Retinal pigment epithelial cell (primary cell): Measurements from ENCODE around the gene PRMT9.

Source experiments
- DNase-seq: peaks from one replicate; pipeline ENCODE4 v3.0.0-alpha.2; 2010; ENCODE audit warnings: low read depth
- H3K4me3 ChIP-seq: 2 replicates; pipeline ENCODE4 v1.5.1; 2011; ENCODE audit warnings: mild to moderate bottlenecking, low read length, control low read depth, moderate library complexity
- TF ChIP-seq, protein P1 (sequence below): conservative IDR thresholded peaks from 2 replicates; pipeline ENCODE4 v1.5.1; 2011; ENCODE audit warnings: low read depth, low read length, control low read depth, inconsistent platforms

The PRMT9 gene

DNA sequence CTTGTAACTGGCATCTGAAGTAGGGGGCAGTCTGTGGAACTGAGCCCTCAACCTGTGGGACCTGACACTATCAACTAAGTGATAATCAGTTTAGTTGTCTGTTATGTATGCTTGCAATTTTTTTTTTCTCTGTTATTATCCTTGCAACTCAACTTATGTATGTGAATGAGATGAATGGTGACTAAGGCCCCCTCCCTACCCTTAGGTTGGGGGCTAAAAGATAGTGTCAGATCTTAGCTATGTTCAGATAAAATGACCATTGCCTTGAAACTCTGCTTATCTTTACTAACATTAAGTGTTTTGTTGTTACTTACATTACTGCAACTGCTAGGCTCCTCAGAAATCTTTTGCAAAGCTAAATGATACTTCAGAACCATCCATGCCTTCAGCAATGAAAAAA is 35.3 kb downstream of the PRMT9 start:
- no peak overlapping the region for H3K4me3 ChIP-seq
- no peak for DNase-seq
- TF ChIP-seq, protein P1, sequence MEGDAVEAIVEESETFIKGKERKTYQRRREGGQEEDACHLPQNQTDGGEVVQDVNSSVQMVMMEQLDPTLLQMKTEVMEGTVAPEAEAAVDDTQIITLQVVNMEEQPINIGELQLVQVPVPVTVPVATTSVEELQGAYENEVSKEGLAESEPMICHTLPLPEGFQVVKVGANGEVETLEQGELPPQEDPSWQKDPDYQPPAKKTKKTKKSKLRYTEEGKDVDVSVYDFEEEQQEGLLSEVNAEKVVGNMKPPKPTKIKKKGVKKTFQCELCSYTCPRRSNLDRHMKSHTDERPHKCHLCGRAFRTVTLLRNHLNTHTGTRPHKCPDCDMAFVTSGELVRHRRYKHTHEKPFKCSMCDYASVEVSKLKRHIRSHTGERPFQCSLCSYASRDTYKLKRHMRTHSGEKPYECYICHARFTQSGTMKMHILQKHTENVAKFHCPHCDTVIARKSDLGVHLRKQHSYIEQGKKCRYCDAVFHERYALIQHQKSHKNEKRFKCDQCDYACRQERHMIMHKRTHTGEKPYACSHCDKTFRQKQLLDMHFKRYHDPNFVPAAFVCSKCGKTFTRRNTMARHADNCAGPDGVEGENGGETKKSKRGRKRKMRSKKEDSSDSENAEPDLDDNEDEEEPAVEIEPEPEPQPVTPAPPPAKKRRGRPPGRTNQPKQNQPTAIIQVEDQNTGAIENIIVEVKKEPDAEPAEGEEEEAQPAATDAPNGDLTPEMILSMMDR, result no peak

DNA sequence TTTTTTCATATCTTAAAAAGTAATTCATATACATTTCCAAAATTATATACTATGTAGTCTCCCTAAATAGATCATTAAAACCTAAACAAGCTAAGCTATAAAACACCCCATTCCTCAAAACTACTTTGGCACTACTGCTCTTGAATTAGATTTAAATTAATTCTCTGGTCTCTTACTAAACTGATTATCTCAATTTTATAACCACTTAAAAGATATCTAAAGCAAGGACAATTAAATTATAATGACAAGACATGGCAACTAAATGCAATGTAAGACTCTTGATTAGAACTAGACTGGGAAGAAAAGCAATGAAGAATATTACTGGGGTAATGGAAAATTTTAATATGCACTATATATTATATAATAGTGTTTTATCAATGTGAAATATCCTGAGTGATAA is 38.9 kb downstream of the PRMT9 start:
- no peak overlapping the region for H3K4me3 ChIP-seq
- TF ChIP-seq, protein P1, result no peak
- no peak for DNase-seq

DNA sequence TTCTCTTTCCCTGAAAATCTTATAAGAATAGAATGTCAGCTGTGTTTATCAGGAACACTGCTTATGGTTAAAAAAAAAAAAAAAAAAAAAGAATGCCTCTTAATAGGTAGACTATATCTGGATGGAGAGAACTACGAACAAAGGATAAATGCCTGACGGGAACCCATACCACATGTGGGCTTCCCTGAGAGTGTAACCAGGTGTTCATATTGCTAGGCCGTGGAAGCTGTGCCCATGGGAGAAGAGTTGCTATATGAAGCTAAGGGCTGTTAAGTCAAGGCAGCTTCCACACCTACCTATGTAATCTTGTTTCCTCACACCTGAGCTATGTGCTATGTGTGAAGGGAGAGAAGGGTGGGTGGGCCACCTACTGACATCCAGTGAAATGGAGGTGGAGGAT is 39.5 kb downstream of the PRMT9 start:
- H3K4me3 ChIP-seq, result no peak overlapping the region
- TF ChIP-seq, protein P1, result no peak
- DNase-seq, result no peak

DNA sequence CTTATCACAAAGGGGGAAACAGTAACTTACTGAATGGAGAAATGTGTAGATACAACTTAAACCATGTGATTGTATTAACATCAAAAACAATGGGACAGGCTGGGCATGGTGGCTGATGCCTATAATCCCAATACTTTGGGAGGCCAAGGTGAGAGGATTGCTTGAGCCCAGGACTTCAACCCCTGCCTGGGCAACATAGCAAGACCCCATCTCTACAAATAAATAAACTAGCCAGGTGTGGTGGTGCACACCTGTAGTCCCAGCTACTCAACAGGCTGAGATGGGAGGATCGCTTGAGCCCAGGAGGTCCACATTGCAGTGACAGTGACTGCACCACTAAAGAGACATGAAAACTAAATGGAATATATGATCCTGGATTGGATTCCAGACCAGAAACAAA is 40.3 kb downstream of the PRMT9 start:
- no peak overlapping the region for H3K4me3 ChIP-seq
- TF ChIP-seq, protein P1, result no peak
- no peak for DNase-seq

DNA sequence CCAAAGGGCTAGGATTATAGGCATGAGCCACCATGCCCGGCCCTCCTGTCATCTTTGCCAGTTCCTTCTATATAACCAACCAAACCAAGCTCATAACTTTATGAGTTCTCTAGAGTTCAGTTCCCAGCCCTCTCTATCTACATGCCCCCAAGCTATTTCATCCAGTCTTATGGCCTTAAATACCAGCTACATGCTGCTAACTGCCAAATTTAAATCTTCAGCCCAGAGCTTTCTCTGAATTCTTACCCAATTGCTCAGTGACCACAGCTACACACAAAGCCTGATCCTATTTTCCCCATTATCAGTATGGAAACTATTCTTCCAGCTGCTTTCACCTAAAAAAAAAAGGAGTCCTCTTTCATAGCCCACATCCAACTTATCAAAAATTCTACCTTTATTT is 43.6 kb downstream of the PRMT9 start:
- H3K4me3 ChIP-seq, result no peak overlapping the region
- TF ChIP-seq, protein P1, result no peak
- DNase-seq, result no peak

DNA sequence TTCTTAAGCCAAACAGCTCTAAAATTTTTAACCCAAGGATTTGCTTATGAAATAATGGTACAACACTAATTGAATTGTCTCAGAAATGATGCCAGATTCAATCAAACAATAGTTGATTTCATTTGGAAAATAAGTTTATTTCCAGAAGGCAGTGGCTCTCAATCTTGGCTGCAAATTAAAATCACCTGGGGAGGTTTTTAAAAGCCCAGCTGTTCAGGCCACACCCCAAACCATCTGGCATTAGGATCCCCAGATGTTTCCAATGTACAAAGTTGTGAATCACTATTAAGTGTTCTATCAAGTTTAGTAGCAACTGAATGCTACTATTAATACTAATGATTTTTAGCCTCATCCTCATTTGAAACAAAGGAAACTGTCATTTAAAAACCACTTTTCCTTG is 44.6 kb downstream of the PRMT9 start:
- no peak overlapping the region for H3K4me3 ChIP-seq
- TF ChIP-seq, protein P1, result no peak
- DNase-seq, result no peak

DNA sequence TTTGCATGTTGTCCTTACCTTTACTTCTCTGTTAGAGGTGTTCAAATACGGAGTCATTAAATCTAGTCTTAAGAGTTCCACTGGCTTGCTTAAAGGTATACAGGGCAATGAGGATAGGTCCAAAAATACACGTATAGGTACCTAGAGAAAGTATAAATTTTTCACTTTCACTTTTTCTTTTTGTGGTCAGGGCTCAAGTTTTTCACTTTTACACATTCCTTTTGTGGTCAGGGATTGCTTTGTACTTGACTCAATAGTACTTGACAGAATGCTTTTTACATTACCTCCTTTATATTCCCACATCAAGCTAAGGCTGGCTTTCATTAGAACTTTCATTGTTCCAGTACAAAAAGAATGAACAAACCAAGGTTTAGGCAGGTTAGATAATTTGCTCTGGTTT is 45.0 kb downstream of the PRMT9 start:
- DNase-seq, result no peak
- no peak overlapping the region for H3K4me3 ChIP-seq
- TF ChIP-seq, protein P1, result no peak
